K562 (cell line): ENCODE results near the gene SDK1. TPM values are rescaled to one million over a fixed set of nuclear protein-coding genes. Genes with fewer than 3 reads are reported as not detected.

Experiments
- ATAC-seq: fragments of 200-7000 bp; cut with Tn5 transposase; 3 replicates; pipeline ENCODE4 v1.9.1; 2020; ENCODE audit warnings: moderate library complexity
- BruUV-seq: library from RNA; stranded (reverse); fragments of 400-500 nt; replicated peaks from 2 replicates; lab custom pipeline; 2021; lab: Mats Ljungman, UMichigan
- CTCF ChIA-PET: fragments of 300-600 bp; formaldehyde crosslinking; extraction: SDS; loops from one replicate; lab custom pipeline; 2021; ENCODE audit warnings: low intra/inter-chr PET ratio; lab: Yijun Ruan, JAX
- POLR2A ChIA-PET: fragments of 300-600, 350-650 bp; sonication (Branson Sonifier 250); formaldehyde crosslinking; extraction: SDS; loops from one replicate; lab custom pipeline; 2021; ENCODE audit warnings: antibody characterized with exemption, inconsistent platforms; lab: Yijun Ruan, JAX
- DNase-seq, 4 experiments: peaks; one replicate each; pipeline versions ENCODE4 v3.0.0 to v3.0.0-alpha.2; 2011 to 2018; ENCODE audit warnings: low spot score in 3 of 4, mixed read lengths in 3 of 4; ENCODE audit errors: extremely low read depth in 1 of 4
- FAIRE-seq: peaks from 2 replicates; lab custom pipeline; 2011; peaks lifted over from hg19 to GRCh38; lab: Jason Lieb, UNC
- H2AFZ ChIP-seq: 2 replicates; pipeline ENCODE4 v1.6.0; 2011; ENCODE audit warnings: low read depth, low read length, control low read depth, inconsistent platforms
- H3K27ac ChIP-seq: fragments of 200-600 bp; 3 replicates; pipeline ENCODE4 v1.8.0; 2011; ENCODE audit warnings: low read depth, mild to moderate bottlenecking, control low read depth, inconsistent platforms, low read length, moderate library complexity, mixed read lengths; ENCODE audit errors: extremely low read depth
- H3K27me3 ChIP-seq, 2 experiments: fragments of 300-600 bp in 1 of 2; 2 replicates in 1 of 2; 3 replicates in 1 of 2; pipeline versions ENCODE4 v1.6.0 to v1.8.0; 2011; ENCODE audit warnings: inconsistent platforms in 2 of 2, low read length in 2 of 2, mild to moderate bottlenecking in 1 of 2, mixed read lengths in 1 of 2, moderate library complexity in 1 of 2; ENCODE audit not compliant: control insufficient read depth in 2 of 2, insufficient read depth in 2 of 2
- H3K36me3 ChIP-seq: fragments of 300-600 bp; 3 replicates; pipeline ENCODE4 v1.8.0; 2011; ENCODE audit warnings: mild to moderate bottlenecking, low read length, inconsistent platforms; ENCODE audit not compliant: control insufficient read depth, insufficient read depth
- H3K4me1 ChIP-seq, 2 experiments: fragments of 200-600 bp in 1 of 2; replicated peaks in 1 of 2; 2 replicates in 1 of 2; 3 replicates in 1 of 2; pipeline versions ENCODE4 v1.5.1 to v1.8.0; 2011; ENCODE audit warnings: inconsistent platforms in 2 of 2, low read length in 2 of 2, mild to moderate bottlenecking in 1 of 2, mixed read lengths in 1 of 2, moderate library complexity in 1 of 2; ENCODE audit not compliant: control insufficient read depth in 2 of 2, insufficient read depth in 2 of 2
- H3K4me2 ChIP-seq: 2 replicates; pipeline ENCODE4 v1.6.1; 2011; ENCODE audit warnings: low read length, control low read depth, inconsistent platforms, mixed read lengths; ENCODE audit not compliant: insufficient read depth
- H3K4me3 ChIP-seq: fragments of 200-600 bp; sonication (generic), shearing (Covaris generic); 2 replicates; pipeline ENCODE4 v1.5.1; 2016; ENCODE audit warnings: control low read depth, inconsistent platforms
- H3K79me2 ChIP-seq: fragments of 200-600 bp; 3 replicates; pipeline ENCODE4 v1.8.0; 2011; ENCODE audit warnings: low read length, inconsistent platforms; ENCODE audit not compliant: control insufficient read depth, insufficient read depth
- H3K9ac ChIP-seq, 2 experiments: 2 replicates each; pipeline versions ENCODE4 v1.6.0 to v1.6.1; 2011; ENCODE audit warnings: low read depth in 2 of 2, low read length in 2 of 2, control low read depth in 1 of 2, inconsistent platforms in 1 of 2, mild to moderate bottlenecking in 1 of 2, mixed read lengths in 1 of 2; ENCODE audit not compliant: insufficient read depth in 1 of 2
- H3K9me1 ChIP-seq: one replicate; pipeline ENCODE4 v1.6.0; 2011; ENCODE audit warnings: inconsistent platforms, mild to moderate bottlenecking, low read length, moderate library complexity; ENCODE audit not compliant: control insufficient read depth, insufficient read depth
- H3K9me3 ChIP-seq: replicated peaks from 2 replicates; pipeline ENCODE4 v1.5.1; 2011; ENCODE audit warnings: low read depth, low read length, inconsistent platforms; ENCODE audit not compliant: control insufficient read depth, insufficient read depth
- H4K20me1 ChIP-seq: replicated peaks from 2 replicates; pipeline ENCODE4 v1.6.1; 2011; ENCODE audit warnings: low read length, inconsistent platforms, mixed read lengths; ENCODE audit not compliant: control insufficient read depth, insufficient read depth
- GATA2 ChIP-seq: sonication (generic); formaldehyde crosslinking; IDR thresholded peaks from 2 replicates; pipeline ENCODE4 v1.4.0; 2020; ENCODE audit warnings: mild to moderate bottlenecking, missing genetic modification reagents
- HES1 ChIP-seq: fragments of 450-650 bp; IDR thresholded peaks from 2 replicates; pipeline ENCODE4 v1.6.1; 2016; ENCODE audit warnings: low read depth, mild to moderate bottlenecking, moderate library complexity
- KDM1A ChIP-seq, 2 experiments: fragments of 450-650 bp; IDR thresholded peaks; 2 replicates each; pipeline ENCODE4 v1.6.1; 2016; ENCODE audit warnings: mild to moderate bottlenecking in 2 of 2
- MITF ChIP-seq: IDR thresholded peaks from 2 replicates; pipeline ENCODE4 v1.6.1; 2014; ENCODE audit warnings: antibody characterized with exemption
- PML ChIP-seq: IDR thresholded peaks from 2 replicates; pipeline ENCODE4 v1.6.1; 2012; ENCODE audit warnings: low read length, inconsistent platforms
- RREB1 ChIP-seq: fragments of 250-450 bp; sonication (Bioruptor Pico); IDR thresholded peaks from 2 replicates; pipeline ENCODE4 v1.4.0; 2020
- SRSF7 ChIP-seq: fragments of 200-400 bp; formaldehyde crosslinking; optimal IDR thresholded peaks from 2 replicates; pipeline ENCODE3; 2017; ENCODE audit warnings: mild to moderate bottlenecking, low read depth, low read length
- TCF3 ChIP-seq: sonication (generic); formaldehyde crosslinking; IDR thresholded peaks from 2 replicates; pipeline ENCODE4 v1.4.0; 2020; ENCODE audit warnings: mild to moderate bottlenecking, missing genetic modification reagents
- TFAM ChIP-seq: fragments of 250-450 bp; sonication (Bioruptor Pico); conservative IDR thresholded peaks from 2 replicates; pipeline ENCODE4 v1.5.0; 2021; ENCODE audit warnings: mild to moderate bottlenecking, moderate library complexity
- ZNF3 ChIP-seq: fragments of 250-450 bp; sonication (Bioruptor Pico); IDR thresholded peaks from 2 replicates; pipeline ENCODE4 v1.5.0; 2021; ENCODE audit warnings: mild to moderate bottlenecking, moderate library complexity
- WGBS: fragments of 100-300 bp; shearing (Covaris generic); methylation state at CpG from one replicate; pipeline ENCODE4 v1.1.6; 2016; ENCODE audit warnings: low coverage, mixed read lengths; ENCODE audit not compliant: insufficient coverage; ENCODE audit errors: missing lambda C conversion rate; 5-methylcytosine and 5-hydroxymethylcytosine counted together
- in situ Hi-C: fragments of 300-500 bp; cut with MboI; formaldehyde crosslinking; loops from 4 replicates; pipeline ENCODE4 v1.15.0; 2018; ENCODE audit warnings: inconsistent platforms, mixed read lengths
- intact Hi-C: fragments of 100-400 bp; cut with micrococcal nuclease; formaldehyde crosslinking; loops from 2 replicates; pipeline ENCODE4 v1.14.2; 2022
- polyA plus RNA-seq, 8 experiments: library from polyadenylated mRNA; depleted of rRNA in 4 of 8; stranded (reverse) in 5 of 8; unstranded in 3 of 8; fragments of >200 nt; fragmentation: Nextera tagmentation in 2 of 8; fragmentation: Illumina TruSeq in 1 of 8; extraction: Ambion mirVana in 2 of 8; extraction: Trizol in 1 of 8; gene quantifications; 2 replicates each; pipeline versions ENCODE4 v1.2.1 to v1.2.3, GENCODE V29; 2011 to 2014; ENCODE audit warnings: inconsistent platforms in 1 of 8, missing spikeins in 1 of 8
- total RNA-seq, 7 experiments: library from RNA; depleted of rRNA in 6 of 7; stranded (reverse); fragments of >200 nt in 6 of 7; fragmentation: Illumina TruSeq in 2 of 7; extraction: Trizol in 2 of 7; gene quantifications; 2 replicates each; pipeline versions ENCODE4 v1.2.1 to v1.2.3, GENCODE V29; 2011 to 2021; ENCODE audit warnings: low replicate concordance in 1 of 7
- TF ChIP-seq, protein P1 (sequence below): fragments of 450-650 bp; IDR thresholded peaks from 2 replicates; pipeline ENCODE4 v1.6.1; 2016

SDK1 gene
- total and polyA plus RNA-seq, 9 of the 15 experiments (the other 6 are each of a cell fraction or from before 2014, with no cell fraction given), result 0.16 TPM; not detected in 8

GRCh38 chr7:3879355-3880075 lies 578.5 kb downstream of the SDK1 start:
- ATAC-seq, result no peak
- in situ Hi-C loops (loop anchor here (25.0 kb wide), 1 partner anchor 1017 kb away; no protein-coding TSS in a partner anchor), intact Hi-C loops (no loop called here)
- H2AFZ ChIP-seq, result no peak overlapping the region
- H3K27ac ChIP-seq, result no peak overlapping the region
- H4K20me1 ChIP-seq, result no peaks in the 10 kb centered on the region
- H3K27me3 ChIP-seq, result peaks cover 5 to 23% of the 10 kb centered on the region in 2 experiments; a peak in 3 of 5 replicates
- BruUV-seq, result no TSS peak
- no peaks in the 10 kb centered on the region for H3K9me3 ChIP-seq
- 1% methylated on average over 14 of the region's 14 CpGs for WGBS
- H3K9me1 ChIP-seq, result no peaks in the 10 kb centered on the region
- CTCF ChIA-PET, result no interaction called here
- no peak overlapping the region for H3K9ac ChIP-seq
- FAIRE-seq, result no peak
- POLR2A ChIA-PET, result no interaction called here
- H3K4me2 ChIP-seq, result no peak overlapping the region
- peaks cover 0 to 3% of the 10 kb centered on the region in 2 experiments; a peak in 1 of 5 replicates for H3K4me1 ChIP-seq
- H3K4me3 ChIP-seq, result no peak overlapping the region
- H3K79me2 ChIP-seq, result no peaks in the 10 kb centered on the region
- H3K36me3 ChIP-seq, result no peaks in the 10 kb centered on the region
- peak in 1 of 4 experiments; percentile 5 for DNase-seq
- TF ChIP-seq RREB1 (CRISPR knock-in tag), result no peak
- TF ChIP-seq KDM1A (IDR thresholded peaks at IDR 0.05), result no peak
- peak; percentile 68; the same call in 1 of the 2 replicates for TF ChIP-seq HES1
- no peak for TF ChIP-seq SRSF7
- TF ChIP-seq, protein P1, sequence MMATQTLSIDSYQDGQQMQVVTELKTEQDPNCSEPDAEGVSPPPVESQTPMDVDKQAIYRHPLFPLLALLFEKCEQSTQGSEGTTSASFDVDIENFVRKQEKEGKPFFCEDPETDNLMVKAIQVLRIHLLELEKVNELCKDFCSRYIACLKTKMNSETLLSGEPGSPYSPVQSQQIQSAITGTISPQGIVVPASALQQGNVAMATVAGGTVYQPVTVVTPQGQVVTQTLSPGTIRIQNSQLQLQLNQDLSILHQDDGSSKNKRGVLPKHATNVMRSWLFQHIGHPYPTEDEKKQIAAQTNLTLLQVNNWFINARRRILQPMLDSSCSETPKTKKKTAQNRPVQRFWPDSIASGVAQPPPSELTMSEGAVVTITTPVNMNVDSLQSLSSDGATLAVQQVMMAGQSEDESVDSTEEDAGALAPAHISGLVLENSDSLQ, result peak; percentile 35; the same call in 1 of the 2 replicates
- TF ChIP-seq PML, result peak; percentile 41; the same call in 1 of the 2 replicates
- no peak for TF ChIP-seq TFAM
- TF ChIP-seq ZNF3 (CRISPR knock-in tag), result no peak
- no peak for TF ChIP-seq GATA2 (CRISPR knock-in tag)
- TF ChIP-seq MITF, result no peak
- TF ChIP-seq TCF3 (CRISPR knock-in tag), result 0 out of 2 replicates have a peak, but pooled peaks have one; percentile 36
